Esophagus squamous epithelium (tissue), 5 donors: ENCODE results near the gene PLAC9. TPM values are rescaled to one million over a fixed set of nuclear protein-coding genes. Genes with fewer than 3 reads are reported as not detected.

Experiments
- DNase-seq: peaks from one replicate; lab custom pipeline; 2025; lab: John Stamatoyannopoulos, UW
- H3K27ac ChIP-seq, 4 donors: fragments of 200-600 bp; sonication (generic); one replicate each; pipeline ENCODE4 v1.5.1; 2016 to 2019; ENCODE audit warnings: mild to moderate bottlenecking in 1 of 4
- H3K27me3 ChIP-seq, 4 donors: fragments of 200-600 bp; sonication (generic); 1 replicate in 3 of 4; 2 replicates in 1 of 4; pipeline versions ENCODE4 v1.5.1 to v1.6.0; 2017 to 2021; ENCODE audit warnings: antibody characterized with exemption in 1 of 4
- H3K36me3 ChIP-seq, 3 donors: fragments of 200-600 bp; sonication (generic); one replicate each; pipeline ENCODE4 v1.5.1; 2016 to 2019
- H3K4me1 ChIP-seq, 3 donors: fragments of 200-600 bp; sonication (generic); one replicate each; pipeline ENCODE4 v1.5.1; 2017 to 2019
- H3K4me3 ChIP-seq, 4 donors: fragments of 200-600 bp; sonication (generic); 1 replicate in 3 of 4; 2 replicates in 1 of 4; pipeline ENCODE4 v1.5.1; 2016 to 2019; ENCODE audit warnings: mild to moderate bottlenecking in 2 of 4, moderate library complexity in 1 of 4
- H3K9me3 ChIP-seq, 3 donors: fragments of 200-600 bp; sonication (generic); one replicate each; pipeline ENCODE4 v1.5.1; 2016 to 2019
- CTCF ChIP-seq, 6 experiments: fragments of 450-650 bp in 4 of 6; fragments of 200-600 bp in 2 of 6; sonication (generic) in 2 of 6; IDR thresholded peaks; one replicate each; pipeline ENCODE4 v1.5.1; 2016 to 2019; ENCODE audit warnings: antibody characterized with exemption in 6 of 6, mild to moderate bottlenecking in 4 of 6, moderate library complexity in 4 of 6
- POLR2A ChIP-seq, 4 donors: fragments of 450-650 bp; IDR thresholded peaks; one replicate each; pipeline ENCODE4 v1.6.1; 2017; ENCODE audit warnings: antibody characterized with exemption in 4 of 4, mild to moderate bottlenecking in 4 of 4, moderate library complexity in 3 of 4
- WGBS, 2 donors: methylation state at CpG; one replicate each; pipeline ENCODE4 v1.1.5; 2018; 5-methylcytosine and 5-hydroxymethylcytosine counted together
- intact Hi-C: fragments of 100-400 bp; cut with DNase I; formaldehyde crosslinking; loops from one replicate; pipeline ENCODE4 v1.15.0; 2022
- total RNA-seq, 4 donors: library from RNA; depleted of rRNA; stranded (reverse); fragments of >200 nt; gene quantifications; one replicate each; pipeline ENCODE4 v1.1.0, GENCODE V29; 2016
- donor health status: DM: yes; HTN: yes; CAD: no.

PLAC9 gene
- total RNA-seq, 4 donors from 2014 or later: 2.7 to 22.1 (median 3.0) TPM

GRCh38 chr10:80155696-80156215, 23.2 kb downstream of the PLAC9 start:
- WGBS, 2 donors: 38% methylated on average over 7 to 8 of the region's 8 CpGs
- H3K4me3 ChIP-seq: no peak overlapping the region
- DNase-seq: no peak
- TF ChIP-seq POLR2A (IDR thresholded peaks at IDR 0.05) (no peak), CTCF (IDR thresholded peaks at IDR 0.05) (no peak)
- H3K27ac ChIP-seq: peak overlapping the region; percentile 51 to 92 (median 80)
- intact Hi-C loops: no loop called here
- peaks cover 18 to 100% (median 38%) of the 10 kb centered on the region in 3 donors for H3K36me3 ChIP-seq
- H3K9me3 ChIP-seq: no peaks in the 10 kb centered on the region
- no peaks in the 10 kb centered on the region for H3K27me3 ChIP-seq
- H3K4me1 ChIP-seq: peaks cover 15 to 62% (median 47%) of the 10 kb centered on the region in 3 donors

- DNase-seq: no peak
- WGBS, 2 donors: 82 to 85% methylated on average over 5 of the region's 5 CpGs
- intact Hi-C loops: no loop called here
- Histone ChIP-seq H3K27ac (peak overlapping the region in 3 of 4 donors; percentile 74 to 92 (median 85)), H3K36me3 (peaks cover 18 to 100% (median 41%) of the 10 kb centered on the region in 3 donors), H3K4me3 (no peak overlapping the region), H3K27me3 (no peaks in the 10 kb centered on the region), H3K9me3 (no peaks in the 10 kb centered on the region), H3K4me1 (peaks cover 15 to 64% (median 47%) of the 10 kb centered on the region in 3 donors)
- TF ChIP-seq POLR2A (IDR thresholded peaks at IDR 0.05) (no peak), CTCF (IDR thresholded peaks at IDR 0.05) (no peak)
Measured at GRCh38 chr10:80156216-80156615, 23.7 kb downstream of the PLAC9 start.

DNA sequence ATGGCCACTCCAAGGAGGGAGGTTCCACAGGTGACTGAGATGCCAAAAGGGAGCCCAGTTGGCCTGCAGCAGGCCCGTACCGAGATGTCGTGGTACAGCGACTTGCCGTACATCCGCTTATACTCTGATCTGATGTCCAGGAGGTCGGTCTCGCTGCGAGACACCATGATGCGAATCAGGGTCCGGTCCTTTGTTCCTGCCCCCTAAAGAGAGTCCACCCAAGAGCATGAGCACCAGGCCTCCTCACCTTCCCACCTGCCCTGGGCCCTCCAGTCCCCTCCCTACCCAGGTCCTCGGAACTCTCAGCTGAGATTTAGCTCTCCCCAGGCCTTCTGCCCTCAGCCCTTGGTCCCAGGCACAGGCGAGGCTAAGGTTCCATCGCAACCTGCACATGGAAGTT, 25.0 kb downstream of the PLAC9 start:
- Histone ChIP-seq H3K4me3 (no peak overlapping the region), H3K4me1 (peaks cover 15 to 71% (median 53%) of the 10 kb centered on the region in 3 donors), H3K27me3 (no peaks in the 10 kb centered on the region), H3K27ac (peak overlapping the region in 3 of 4 donors; percentile 70 to 88 (median 77)), H3K36me3 (peaks cover 27 to 100% (median 49%) of the 10 kb centered on the region in 3 donors), H3K9me3 (no peaks in the 10 kb centered on the region)
- TF ChIP-seq POLR2A (IDR thresholded peaks at IDR 0.05) (no peak), CTCF (IDR thresholded peaks at IDR 0.05) (no peak)
- DNase-seq: no peak
- intact Hi-C loops: no loop called here
- WGBS, 2 donors: 97 to 99% methylated on average over 6 to 14 of the region's 14 CpGs

GRCh38 chr10:80158126-80158525, 25.6 kb downstream of the PLAC9 start:
- Histone ChIP-seq H3K9me3 (no peaks in the 10 kb centered on the region), H3K27me3 (no peaks in the 10 kb centered on the region), H3K4me3 (no peak overlapping the region), H3K4me1 (peaks cover 17 to 76% (median 59%) of the 10 kb centered on the region in 3 donors), H3K27ac (peak overlapping the region; percentile 27 to 88 (median 74)), H3K36me3 (peaks cover 27 to 100% (median 49%) of the 10 kb centered on the region in 3 donors)
- no peak for DNase-seq
- no peak for TF ChIP-seq CTCF (IDR thresholded peaks at IDR 0.05)
- no peak for TF ChIP-seq POLR2A (IDR thresholded peaks at IDR 0.05)
- WGBS, 2 donors: 30 to 64% methylated on average over 2 to 5 of the region's 5 CpGs
- intact Hi-C loops: no loop called here

- H3K4me3 ChIP-seq: no peak overlapping the region
- H3K4me1 ChIP-seq: peaks cover 22 to 82% (median 64%) of the 10 kb centered on the region in 3 donors
- no peaks in the 10 kb centered on the region for H3K9me3 ChIP-seq
- TF ChIP-seq POLR2A (IDR thresholded peaks at IDR 0.05) (peak in 1 of 4 donors; percentile 21), CTCF (IDR thresholded peaks at IDR 0.05) (no peak)
- DNase-seq: peak; percentile 33
- H3K36me3 ChIP-seq: peaks cover 31 to 100% (median 49%) of the 10 kb centered on the region in 3 donors
- 18 to 26% methylated on average over 6 to 10 of the region's 14 CpGs for WGBS, 2 donors
- H3K27ac ChIP-seq: peak overlapping the region; percentile 59 to 88 (median 74)
- intact Hi-C loops: no loop called here
- H3K27me3 ChIP-seq: no peaks in the 10 kb centered on the region
Measured at GRCh38 chr10:80158598-80159127, 26.1 kb downstream of the PLAC9 start.
